NCI-H524 treated with DMSO at 0.1 percent for 48 hours (cell line): ENCODE data around the gene SMIM1.
"Not testable (repeated sequence)": the region's sequence is repeated elsewhere in the genome, so short reads cannot be mapped to it uniquely, and the experiment has no call there.

Experiments
- DNase-seq: peaks from one replicate; lab custom pipeline; 2025; lab: John Stamatoyannopoulos, UW

The SMIM1 gene

GRCh38 chr1:3736708-3737107, 35.8 kb upstream of the SMIM1 start:
- DNase-seq = no peak

DNA sequence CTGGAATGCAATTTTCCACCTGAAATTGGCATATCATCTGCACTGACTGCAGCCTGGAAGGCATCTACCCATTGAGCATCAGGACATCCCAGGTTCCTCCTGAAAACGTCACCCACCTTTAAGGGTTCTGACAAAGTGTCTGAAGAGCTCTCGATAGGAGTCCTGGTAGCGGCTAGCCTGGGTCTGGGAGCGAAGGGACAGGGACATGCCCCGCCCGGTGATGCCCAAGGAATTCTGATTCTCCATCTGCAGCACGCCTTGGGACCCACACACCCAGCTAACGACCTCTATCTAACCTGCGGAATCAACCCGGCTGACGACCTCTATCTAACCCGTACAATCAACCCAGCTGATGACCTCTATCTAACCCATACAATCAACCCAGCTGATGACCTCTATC, 33.6 kb upstream of the SMIM1 start:
- DNase-seq = no peak

- DNase-seq = no peak
These were observed 32.5 kb upstream of the SMIM1 start for GRCh38 chr1:3740042-3740441.

GRCh38 chr1:3740752-3741151, 31.8 kb upstream of the SMIM1 start:
- no peak for DNase-seq

- no peak for DNase-seq
These were observed 30.7 kb upstream of the SMIM1 start for GRCh38 chr1:3741566-3742438.

DNA sequence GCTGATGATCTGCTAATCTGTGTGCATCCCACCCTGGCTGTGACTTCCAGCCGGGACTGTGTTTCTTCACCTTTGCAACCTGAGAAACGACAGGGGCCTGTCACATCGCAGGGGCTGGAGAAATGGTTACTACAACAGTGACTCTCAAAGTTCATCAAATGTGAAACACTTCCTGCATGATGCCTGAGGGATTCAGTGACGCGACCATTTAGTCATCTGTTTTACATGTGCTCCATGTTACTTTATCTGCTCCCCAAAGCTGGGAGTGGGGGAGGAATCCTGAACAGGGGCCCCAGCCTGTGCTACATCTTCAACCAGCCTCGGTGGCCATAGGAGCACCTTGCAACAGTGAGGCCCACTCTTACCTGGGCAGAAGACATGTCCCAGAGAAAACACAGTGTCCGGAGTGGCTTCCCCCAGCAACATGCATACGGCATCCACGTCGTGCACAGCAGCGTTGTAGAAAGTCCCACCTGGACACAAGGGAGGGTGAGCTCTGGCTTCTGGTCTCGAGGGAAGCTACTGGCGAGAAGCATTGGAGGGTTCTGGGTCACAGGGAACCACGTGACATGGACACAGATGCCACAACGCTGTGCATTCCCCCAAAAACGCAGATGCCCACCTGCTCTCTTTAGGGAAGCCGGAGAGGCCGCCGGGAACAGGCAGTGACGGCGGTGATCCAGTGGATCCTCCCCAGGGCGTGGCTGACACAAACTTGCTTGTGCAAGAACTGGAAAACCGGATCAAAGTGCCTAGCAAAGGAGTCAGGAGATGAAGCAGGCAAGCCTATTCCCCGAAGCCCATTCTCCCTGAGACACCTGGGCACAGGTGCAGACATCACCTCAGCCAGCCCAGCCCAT, 29.9 kb upstream of the SMIM1 start:
- DNase-seq = no peak

DNA sequence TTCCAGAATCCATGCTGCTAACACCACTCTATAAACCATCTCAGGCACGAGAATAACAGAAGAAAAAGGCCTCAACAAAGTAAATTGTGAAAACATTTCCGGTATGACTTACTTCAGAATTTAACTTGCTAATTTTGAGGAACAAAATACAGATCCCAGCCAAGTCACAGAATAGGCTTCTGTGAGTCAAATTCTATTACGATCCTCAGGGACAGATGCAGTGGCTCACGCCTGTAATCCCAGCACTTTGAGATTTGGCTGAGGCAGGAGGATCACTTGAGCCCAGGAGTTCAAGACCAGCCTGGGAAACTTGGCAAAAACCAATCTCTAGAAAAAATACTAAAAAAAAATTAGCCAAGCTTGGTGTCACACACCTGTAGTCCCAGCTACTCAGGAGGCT, 29.1 kb upstream of the SMIM1 start:
- DNase-seq = no peak

DNA sequence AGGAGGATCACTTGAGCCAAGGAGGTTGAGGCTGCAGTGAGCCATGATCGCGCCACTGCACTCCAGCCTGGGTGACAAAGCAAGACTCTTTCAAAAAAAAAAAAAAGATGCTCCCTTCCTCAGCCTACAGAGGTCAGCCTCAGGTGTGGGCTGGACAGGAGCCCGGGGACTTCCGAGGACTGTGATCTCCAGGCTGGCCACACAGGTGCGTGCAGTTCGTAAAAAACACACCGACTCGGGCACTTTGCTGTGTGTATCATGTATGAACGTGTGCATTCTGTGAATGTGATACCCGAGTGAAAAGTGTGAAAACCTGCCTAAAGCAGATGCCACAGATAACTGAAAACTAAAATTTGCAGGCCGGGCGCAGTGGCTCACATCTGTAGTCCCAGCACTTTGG, 28.7 kb upstream of the SMIM1 start:
- no peak for DNase-seq

GRCh38 chr1:3744646-3745045, 27.9 kb upstream of the SMIM1 start:
- no peak for DNase-seq

DNA sequence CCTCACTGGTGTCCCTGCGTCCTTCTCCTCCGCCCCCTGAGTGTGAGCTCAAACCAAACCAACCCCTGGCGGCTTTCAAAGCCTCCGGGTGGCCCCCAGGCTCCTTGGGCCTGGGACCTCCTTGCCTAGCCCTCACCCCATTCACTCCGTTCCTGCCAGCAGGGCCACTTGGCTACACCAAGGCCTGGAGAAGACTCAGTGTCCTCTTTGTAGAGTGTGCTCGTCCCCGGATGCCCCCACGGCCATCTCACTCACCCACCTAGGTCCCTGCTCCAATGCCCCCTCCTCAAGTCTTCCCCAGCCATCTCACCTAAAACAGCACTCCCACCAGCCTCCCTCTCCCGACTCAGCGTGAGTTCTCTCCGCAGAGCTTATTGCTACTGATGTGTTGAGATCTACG, 27.5 kb upstream of the SMIM1 start:
- no peak for DNase-seq

- no peak for DNase-seq
These were observed 26.8 kb upstream of the SMIM1 start for GRCh38 chr1:3745590-3746381.

DNA sequence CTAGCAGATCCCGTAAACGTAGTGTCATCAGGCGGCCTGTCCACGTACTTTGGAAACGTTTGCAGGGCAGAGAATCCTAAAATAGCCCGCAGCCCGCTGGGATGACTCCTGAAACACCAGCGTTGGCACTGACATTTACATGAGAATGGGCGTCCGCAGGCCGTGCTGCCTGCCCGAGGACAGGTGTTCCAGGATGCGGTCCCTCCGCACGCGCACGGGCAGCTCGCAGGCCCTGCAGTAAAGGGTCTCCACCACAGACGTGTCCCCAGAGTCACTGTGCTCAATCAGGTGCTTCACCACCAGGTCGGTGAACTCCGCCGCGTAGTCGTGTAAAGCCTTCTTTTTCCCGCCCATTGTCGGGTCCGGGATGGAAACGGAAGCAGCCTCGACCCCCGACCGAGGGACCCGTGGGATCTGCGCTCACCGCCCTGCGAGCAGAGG, 26.1 kb upstream of the SMIM1 start:
- no peak for DNase-seq

- DNase-seq = peak; percentile 22
These were observed 25.6 kb upstream of the SMIM1 start for GRCh38 chr1:3746830-3747521.

GRCh38 chr1:3747522-3747848, 25.1 kb upstream of the SMIM1 start:
- DNase-seq = no peak

GRCh38 chr1:3747903-3748302, 24.6 kb upstream of the SMIM1 start:
- DNase-seq = no peak

GRCh38 chr1:3748316-3748900, 24.1 kb upstream of the SMIM1 start:
- DNase-seq = not testable (repeated sequence)

- DNase-seq = no peak
These were observed 23.0 kb upstream of the SMIM1 start for GRCh38 chr1:3749512-3749911.

- DNase-seq = no peak
These were observed 21.8 kb upstream of the SMIM1 start for GRCh38 chr1:3750741-3751140.

- no peak for DNase-seq
These were observed 20.1 kb upstream of the SMIM1 start, which contains the start of gene CCDC27 for GRCh38 chr1:3752400-3752945. CCDC27 (plus strand) TSS chr1:3752450; CDS start chr1:3752482, 32 bp downstream.

GRCh38 chr1:3753656-3754454, 18.7 kb upstream of the SMIM1 start:
- DNase-seq = no peak
